Ishikawa (cell line): ENCODE results near the gene ROBO2.

Experiments
- CEBPB ChIP-seq: IDR thresholded peaks from 2 replicates; pipeline ENCODE4 v1.6.1; 2012
- CREB1 ChIP-seq: IDR thresholded peaks from 2 replicates; pipeline ENCODE4 v1.6.1; 2012; ENCODE audit warnings: low read depth
- EGR1 ChIP-seq: IDR thresholded peaks from 2 replicates; pipeline ENCODE4 v1.6.1; 2012
- EP300 ChIP-seq: IDR thresholded peaks from 2 replicates; pipeline ENCODE4 v1.6.1; 2012; ENCODE audit warnings: borderline replicate concordance
- FOXM1 ChIP-seq: IDR thresholded peaks from 2 replicates; pipeline ENCODE4 v1.6.1; 2012; ENCODE audit warnings: low read depth, borderline replicate concordance
- MAX ChIP-seq: IDR thresholded peaks from 2 replicates; pipeline ENCODE4 v1.6.1; 2012
- NFIC ChIP-seq: IDR thresholded peaks from 2 replicates; pipeline ENCODE4 v1.6.1; 2012
- RAD21 ChIP-seq: IDR thresholded peaks from 2 replicates; pipeline ENCODE4 v1.6.1; 2012; ENCODE audit warnings: low read depth
- REST ChIP-seq: IDR thresholded peaks from 2 replicates; pipeline ENCODE4 v1.6.1; 2012; ENCODE audit warnings: low read depth, mild to moderate bottlenecking
- TAF1 ChIP-seq: IDR thresholded peaks from 2 replicates; pipeline ENCODE4 v1.6.1; 2012; ENCODE audit warnings: low read depth, mild to moderate bottlenecking
- TCF12 ChIP-seq: IDR thresholded peaks from 2 replicates; pipeline ENCODE4 v1.6.1; 2012; ENCODE audit warnings: low read depth
- TEAD4 ChIP-seq: IDR thresholded peaks from 2 replicates; pipeline ENCODE4 v1.6.1; 2012
- USF1 ChIP-seq: IDR thresholded peaks from 2 replicates; pipeline ENCODE4 v1.6.1; 2012
- YY1 ChIP-seq: IDR thresholded peaks from 2 replicates; pipeline ENCODE4 v1.6.1; 2012; ENCODE audit warnings: low read depth
- ZBTB7A ChIP-seq: IDR thresholded peaks from 2 replicates; pipeline ENCODE4 v1.6.1; 2012; ENCODE audit warnings: low read depth

Gene ROBO2

GRCh38 chr3:77427528-77427927, 387.6 kb downstream of the ROBO2 start:
- no peak for TF ChIP-seq MAX
- no peak for TF ChIP-seq EP300
- no peak for TF ChIP-seq USF1
- TF ChIP-seq EGR1: no peak
- no peak for TF ChIP-seq TEAD4
- TF ChIP-seq FOXM1: no peak
- no peak for TF ChIP-seq CREB1
- TF ChIP-seq CEBPB: no peak
- no peak for TF ChIP-seq NFIC
- TF ChIP-seq RAD21: no peak
- no peak for TF ChIP-seq REST
- no peak for TF ChIP-seq TCF12
- no peak for TF ChIP-seq YY1
- no peak for TF ChIP-seq TAF1
- no peak for TF ChIP-seq ZBTB7A

- no peak for TF ChIP-seq EP300
- TF ChIP-seq EGR1: no peak
- no peak for TF ChIP-seq CEBPB
- TF ChIP-seq RAD21: no peak
- TF ChIP-seq YY1: no peak
- no peak for TF ChIP-seq ZBTB7A
Measured at GRCh38 chr3:77436908-77437307, 397.0 kb downstream of the ROBO2 start.

GRCh38 chr3:77446084-77446483, 406.2 kb downstream of the ROBO2 start:
- no peak for TF ChIP-seq TCF12

- no peak for TF ChIP-seq EP300
- TF ChIP-seq REST: no peak
- no peak for TF ChIP-seq EGR1
- no peak for TF ChIP-seq FOXM1
- TF ChIP-seq YY1: no peak
- TF ChIP-seq TEAD4: no peak
Measured at GRCh38 chr3:77446761-77447160, 406.9 kb downstream of the ROBO2 start.

GRCh38 chr3:77449459-77450350, 409.8 kb downstream of the ROBO2 start:
- no peak for TF ChIP-seq MAX
- no peak for TF ChIP-seq FOXM1
- TF ChIP-seq NFIC: no peak
- TF ChIP-seq REST: no peak
- no peak for TF ChIP-seq EP300
- TF ChIP-seq USF1: no peak
- TF ChIP-seq TCF12: no peak
- TF ChIP-seq EGR1: no peak
- no peak for TF ChIP-seq RAD21
